ENCODE results near the gene BCL11B.
"Not testable (repeated sequence)": the region's sequence is repeated elsewhere in the genome, so short reads cannot be mapped to it uniquely, and the experiment has no call there.

BCL11B gene

GRCh38 chr14:99194736-99195135 lies 77.3 kb downstream of the BCL11B start:
- no peak for DNase-seq

GRCh38 chr14:99194136-99194535 lies 77.9 kb downstream of the BCL11B start:
- no peak for DNase-seq

DNA sequence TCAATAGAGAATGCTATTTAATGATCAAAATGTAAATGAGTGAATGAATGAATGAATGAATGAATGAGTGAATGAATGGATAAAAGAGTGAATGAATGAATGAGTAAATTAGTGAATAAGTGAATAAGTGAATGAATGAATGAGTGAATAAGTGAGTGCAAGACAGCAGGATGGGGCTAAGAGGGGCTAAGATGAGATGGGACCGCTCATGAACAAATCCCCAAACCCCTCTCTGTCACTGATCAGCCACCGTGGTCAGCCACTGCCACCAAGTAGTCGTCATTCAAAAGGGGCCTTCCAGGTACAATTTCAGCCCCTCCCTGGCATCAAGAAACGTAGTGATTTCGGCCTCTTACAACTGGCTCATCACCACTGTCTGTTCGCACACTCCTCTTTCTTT lies 79.2 kb downstream of the BCL11B start:
- DNase-seq = no peak

GRCh38 chr14:99192028-99192621 lies 79.9 kb downstream of the BCL11B start:
- no peak for DNase-seq

DNA sequence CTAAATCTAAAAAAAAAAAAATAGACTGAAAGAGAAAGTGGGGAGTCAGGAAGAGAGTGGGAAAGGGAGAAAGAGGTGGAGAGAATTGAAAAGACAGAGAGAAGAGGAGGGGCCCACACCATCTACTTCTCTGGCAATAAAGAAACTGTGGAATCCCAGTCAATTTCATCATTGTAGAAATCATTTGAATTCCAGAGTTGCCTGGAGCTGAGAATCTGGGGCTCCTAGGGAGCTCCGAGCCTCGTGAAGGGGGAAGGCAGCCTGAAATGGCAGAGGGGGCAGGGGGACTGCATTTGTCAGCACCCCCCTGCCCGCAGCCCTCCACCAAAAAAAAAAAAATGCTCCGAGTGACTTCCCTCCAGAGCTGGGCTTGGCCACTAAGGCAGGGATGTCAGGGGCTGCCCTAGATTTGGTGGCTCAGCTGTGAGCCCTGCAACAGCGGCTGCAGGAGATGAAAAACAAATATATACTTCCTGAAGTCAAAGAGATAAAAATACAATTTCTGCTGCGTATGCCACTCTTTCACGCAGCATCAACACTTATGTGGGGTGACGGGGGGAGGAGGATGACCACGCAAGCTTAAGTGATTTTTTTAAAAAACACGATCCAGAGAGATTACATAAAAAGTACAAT lies 80.5 kb downstream of the BCL11B start:
- no peak for DNase-seq

GRCh38 chr14:99190696-99191394 lies 81.2 kb downstream of the BCL11B start:
- no peak for DNase-seq

- DNase-seq = no peak
Observed at GRCh38 chr14:99189201-99189801, 82.7 kb downstream of the BCL11B start.

DNA sequence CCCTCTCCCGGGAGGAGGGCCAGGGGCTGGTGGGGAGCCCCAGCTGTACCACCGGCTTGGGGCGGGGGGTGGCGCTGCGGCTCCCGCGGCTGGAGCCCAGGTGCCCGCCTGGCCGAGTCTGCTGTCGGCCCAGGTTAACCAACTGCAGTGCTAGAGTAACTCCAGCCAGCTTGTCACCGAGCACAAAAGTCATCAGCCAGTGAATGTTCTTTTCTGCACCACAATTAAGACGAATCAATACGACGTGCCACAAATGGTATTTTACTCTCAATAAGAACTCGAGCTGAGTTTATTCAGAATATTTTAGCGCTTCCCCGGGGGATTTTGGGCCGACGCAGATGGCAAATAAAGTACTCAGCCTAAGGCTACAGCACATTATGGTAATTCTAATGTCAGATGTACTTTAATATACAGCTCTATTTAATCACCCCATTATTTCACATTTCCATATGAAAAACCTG lies 83.2 kb downstream of the BCL11B start:
- DNase-seq = no peak

DNA sequence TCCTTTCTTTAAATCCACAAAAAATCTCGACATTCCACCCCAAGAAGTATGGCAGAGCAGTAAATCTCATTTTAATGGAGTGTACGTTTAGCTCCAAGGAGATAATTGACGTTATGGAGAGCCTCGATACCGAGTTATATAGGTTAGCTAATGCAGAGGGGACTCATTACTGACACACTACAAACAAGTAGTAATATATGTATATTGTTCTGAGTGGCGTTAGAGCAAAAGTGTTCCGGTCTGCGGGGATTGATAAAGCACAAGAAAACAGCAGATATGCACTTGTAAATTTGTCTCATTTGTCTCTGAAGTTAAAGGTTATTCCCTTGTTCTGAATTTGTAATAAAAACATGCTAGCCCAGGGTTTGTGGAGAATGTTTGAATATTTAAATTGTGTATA lies 84.1 kb downstream of the BCL11B start:
- no peak for DNase-seq

GRCh38 chr14:99186956-99187690 lies 84.9 kb downstream of the BCL11B start:
- DNase-seq = no peak

DNA sequence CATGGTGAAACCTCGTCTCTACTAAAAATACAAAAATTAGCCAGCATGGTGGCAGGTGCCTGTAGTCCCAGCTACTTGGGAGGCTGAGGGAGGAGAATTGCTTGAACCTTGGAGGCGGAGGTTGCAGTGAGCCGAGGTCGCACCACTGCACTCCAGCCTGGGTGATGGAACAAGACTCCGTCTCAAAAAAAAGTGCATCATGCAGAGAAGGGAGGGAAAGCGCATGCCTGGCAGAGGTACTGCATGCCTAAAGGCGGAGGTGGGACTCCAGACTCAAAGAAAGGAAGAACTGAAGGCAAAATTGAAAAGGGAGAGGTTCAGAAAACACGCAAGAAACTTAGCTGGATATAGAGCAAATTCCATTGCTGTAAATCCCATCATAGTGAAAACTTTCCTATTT lies 85.7 kb downstream of the BCL11B start:
- not testable (repeated sequence) for DNase-seq

- no peak for DNase-seq
Observed at GRCh38 chr14:99185436-99186068, 86.4 kb downstream of the BCL11B start.

DNA sequence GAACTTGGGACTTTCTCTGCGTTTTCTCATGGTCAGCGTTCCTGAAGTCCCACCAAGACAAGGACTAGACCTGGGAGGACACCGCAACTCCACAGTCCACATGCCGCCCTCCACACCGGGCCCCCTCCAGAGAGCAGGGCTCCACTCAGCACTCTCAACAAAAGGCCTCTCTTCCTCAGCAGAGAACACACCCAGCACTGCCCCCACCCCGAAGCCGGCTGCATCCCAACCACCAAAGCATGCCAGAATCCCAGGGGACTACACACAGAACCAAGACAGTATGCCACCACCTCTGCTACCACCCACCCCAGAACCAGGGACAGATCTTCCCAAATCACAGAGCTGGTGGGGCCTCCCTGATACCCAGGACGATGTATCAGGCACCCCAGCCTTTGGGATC lies 88.3 kb downstream of the BCL11B start:
- DNase-seq = no peak

GRCh38 chr14:99183311-99183710 lies 88.7 kb downstream of the BCL11B start:
- no peak for DNase-seq

- DNase-seq = no peak
Observed at GRCh38 chr14:99182548-99183250, 89.3 kb downstream of the BCL11B start.

GRCh38 chr14:99181804-99182520 lies 90.0 kb downstream of the BCL11B start:
- no peak for DNase-seq

GRCh38 chr14:99181241-99181640 lies 90.8 kb downstream of the BCL11B start:
- DNase-seq = peak; percentile 1

GRCh38 chr14:99179946-99180345 lies 92.1 kb downstream of the BCL11B start:
- peak; percentile 1 for DNase-seq

- no peak for DNase-seq
Observed at GRCh38 chr14:99179506-99179905, 92.5 kb downstream of the BCL11B start.

DNA sequence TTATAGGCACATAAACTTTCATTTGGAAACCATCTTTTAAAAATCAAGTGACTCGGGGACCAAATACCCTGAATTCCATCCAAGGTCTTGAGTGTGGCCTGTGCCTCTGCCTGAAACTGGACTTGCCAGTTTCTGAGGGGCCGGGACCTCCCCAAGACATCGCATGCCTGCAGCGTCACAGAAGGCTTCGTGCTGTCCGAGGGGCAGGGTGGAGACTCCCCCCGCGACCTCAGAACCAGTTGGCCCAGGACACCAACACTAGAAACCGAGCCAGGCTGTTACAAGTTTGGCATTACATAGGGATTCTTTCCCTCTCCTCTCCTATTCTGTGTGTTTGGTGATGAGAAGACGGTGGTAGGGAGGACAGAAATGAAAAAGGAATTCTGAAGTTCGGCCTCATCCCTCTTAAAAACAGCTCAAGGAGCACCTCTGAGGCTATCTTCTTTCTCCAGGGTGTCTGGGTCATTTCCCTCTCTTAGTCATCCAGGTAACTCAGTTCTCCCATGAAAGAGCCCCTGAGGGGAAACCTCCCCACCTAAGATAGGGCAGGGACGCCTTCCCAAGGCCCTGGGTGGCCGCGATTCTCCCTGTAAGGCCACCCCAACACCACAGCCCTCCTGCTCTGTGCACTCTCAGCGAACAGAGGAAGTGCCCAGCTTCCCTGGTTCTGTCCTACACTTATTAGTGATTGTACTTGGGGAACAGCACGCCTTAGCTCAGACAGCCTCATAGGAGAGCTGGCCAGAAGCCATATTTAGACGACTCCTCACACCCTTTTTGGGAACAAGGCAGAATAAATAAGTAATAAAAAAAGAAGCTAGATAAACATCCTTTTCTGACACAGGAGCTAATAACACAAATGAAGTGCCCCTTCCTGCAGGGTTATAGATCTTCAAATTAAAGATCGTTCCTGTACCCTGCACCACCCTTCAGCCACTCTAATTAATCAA lies 93.8 kb downstream of the BCL11B start:
- DNase-seq = no peak

Data from retina (tissue), 1 donor.